Stimulated activated CD4-positive, alpha-beta T cell treated with anti-CD3 and anti-CD28 coated beads, Interleukin-4, amount 100 ng/mL, for 4 hours (primary cell): ENCODE measurements around the gene DIPK1B.

Source experiments
- DNase-seq, 2 experiments: peaks; one replicate each; pipeline ENCODE4 v3.0.0-alpha.2; 2020

Gene DIPK1B

GRCh38 chr9:136721339-136722092 lies 9.1 kb downstream of the DIPK1B start:
- no peak for DNase-seq

GRCh38 chr9:136722093-136722968 lies 10.0 kb downstream of the DIPK1B start:
- no peak for DNase-seq

DNA sequence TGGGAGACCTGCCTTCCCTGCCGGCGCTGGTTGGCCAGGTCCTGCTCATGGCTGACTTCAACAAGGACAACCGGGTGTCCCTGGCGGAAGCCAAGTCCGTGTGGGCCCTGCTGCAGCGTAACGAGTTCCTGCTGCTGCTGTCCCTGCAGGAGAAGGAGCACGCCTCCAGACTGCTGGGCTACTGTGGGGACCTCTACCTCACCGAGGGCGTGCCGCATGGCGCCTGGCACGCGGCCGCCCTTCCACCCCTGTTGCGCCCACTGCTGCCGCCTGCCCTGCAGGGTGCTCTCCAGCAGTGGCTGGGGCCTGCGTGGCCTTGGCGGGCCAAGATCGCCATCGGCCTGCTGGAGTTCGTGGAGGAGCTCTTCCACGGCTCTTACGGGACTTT lies 10.6 kb downstream of the DIPK1B start:
- no peak for DNase-seq

GRCh38 chr9:136723362-136723976 lies 11.1 kb downstream of the DIPK1B start:
- no peak for DNase-seq

DNA sequence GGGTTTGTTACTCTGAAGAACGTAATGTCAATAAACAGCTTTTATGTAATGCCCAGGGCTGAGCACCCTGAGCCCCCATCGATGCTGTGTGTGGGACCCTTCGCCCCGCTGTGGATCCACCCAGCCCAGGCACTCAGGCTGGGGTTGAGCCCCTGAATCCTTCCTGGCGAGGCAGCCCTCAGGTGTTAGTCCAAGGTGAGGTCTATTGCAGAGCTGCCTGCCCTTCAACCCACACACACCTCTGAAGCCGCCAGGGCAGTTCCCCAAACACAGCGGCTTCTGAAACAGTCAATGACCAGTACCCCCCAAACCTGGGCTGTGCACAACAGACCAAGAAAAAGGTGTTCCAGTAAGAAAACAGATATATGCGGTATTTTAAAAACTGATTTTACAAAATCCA lies 11.6 kb downstream of the DIPK1B start:
- no peak for DNase-seq

GRCh38 chr9:136724772-136725171 lies 12.4 kb downstream of the DIPK1B start:
- DNase-seq = no peak

DNA sequence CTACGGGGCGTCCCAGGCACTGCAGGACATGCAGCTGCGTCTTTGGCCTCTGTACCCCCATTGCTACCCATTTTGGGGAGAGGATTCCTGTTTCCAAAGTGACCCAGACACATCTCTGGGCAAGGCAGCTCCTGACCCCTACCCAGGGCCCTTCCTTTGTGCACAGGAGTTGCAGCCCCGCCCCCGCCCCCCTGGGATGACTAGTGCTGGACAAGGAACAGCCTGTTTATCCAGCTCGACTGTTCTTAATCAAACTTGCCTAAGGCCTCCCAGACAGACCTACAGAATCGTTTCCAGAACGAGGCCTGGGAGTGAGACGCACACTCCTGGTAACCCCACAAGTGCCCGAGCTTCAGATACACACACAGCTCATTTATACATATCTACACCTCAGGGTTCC lies 13.2 kb downstream of the DIPK1B start:
- DNase-seq = no peak

GRCh38 chr9:136726118-136726517 lies 13.7 kb downstream of the DIPK1B start:
- no peak for DNase-seq

DNA sequence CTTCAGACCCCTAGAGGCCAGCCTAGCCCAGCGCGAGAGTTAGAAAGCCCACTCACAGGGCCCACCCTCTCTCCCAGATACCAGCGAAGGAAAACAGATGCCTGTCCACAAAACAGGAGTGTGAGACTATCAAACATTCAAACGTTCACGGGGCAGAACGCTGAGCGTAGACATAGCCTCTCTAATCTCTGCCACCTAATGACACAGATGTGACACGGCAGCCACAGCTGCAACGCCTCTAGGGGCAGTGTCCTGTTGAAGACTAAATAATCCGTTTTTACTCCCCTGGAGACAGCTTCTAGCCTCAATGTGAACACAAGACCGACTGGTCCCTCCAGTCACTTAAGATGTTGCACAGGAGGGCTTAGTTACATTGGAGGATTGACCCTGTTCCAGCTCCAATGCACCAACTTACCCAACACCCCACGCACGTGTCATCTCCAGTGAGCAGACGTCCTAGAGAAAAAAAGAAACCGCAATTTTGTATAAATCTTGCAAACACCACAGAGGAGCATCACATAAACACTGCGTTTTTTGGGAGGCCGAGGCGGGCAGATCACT lies 14.3 kb downstream of the DIPK1B start:
- peak in 1 of 2 experiments; percentile 37 for DNase-seq

DNA sequence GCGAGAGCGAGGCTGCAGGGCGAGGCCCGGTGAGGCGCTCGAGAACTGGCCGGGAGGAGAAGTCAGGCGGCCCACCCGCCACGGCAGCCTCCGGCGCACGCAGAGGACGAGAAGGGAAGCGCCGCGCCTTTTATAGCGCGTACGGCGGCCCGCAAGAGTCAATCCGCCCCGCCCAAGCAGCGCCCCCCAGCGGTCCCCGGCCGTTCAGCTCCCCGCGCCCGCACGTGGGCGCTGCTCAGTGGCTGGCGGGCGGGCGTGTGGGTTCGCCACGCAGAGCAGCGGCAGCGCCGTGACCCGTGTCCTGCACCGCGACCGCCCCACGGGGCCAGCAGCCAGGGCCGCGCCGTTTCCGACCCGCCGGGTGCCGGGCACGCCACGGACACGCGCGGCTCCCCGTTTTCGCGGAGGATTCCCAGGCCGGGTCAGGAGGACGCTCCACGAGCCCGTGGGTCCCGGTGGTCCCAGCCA lies 15.7 kb downstream of the DIPK1B start:
- DNase-seq = peak; percentile 88 to 96

DNA sequence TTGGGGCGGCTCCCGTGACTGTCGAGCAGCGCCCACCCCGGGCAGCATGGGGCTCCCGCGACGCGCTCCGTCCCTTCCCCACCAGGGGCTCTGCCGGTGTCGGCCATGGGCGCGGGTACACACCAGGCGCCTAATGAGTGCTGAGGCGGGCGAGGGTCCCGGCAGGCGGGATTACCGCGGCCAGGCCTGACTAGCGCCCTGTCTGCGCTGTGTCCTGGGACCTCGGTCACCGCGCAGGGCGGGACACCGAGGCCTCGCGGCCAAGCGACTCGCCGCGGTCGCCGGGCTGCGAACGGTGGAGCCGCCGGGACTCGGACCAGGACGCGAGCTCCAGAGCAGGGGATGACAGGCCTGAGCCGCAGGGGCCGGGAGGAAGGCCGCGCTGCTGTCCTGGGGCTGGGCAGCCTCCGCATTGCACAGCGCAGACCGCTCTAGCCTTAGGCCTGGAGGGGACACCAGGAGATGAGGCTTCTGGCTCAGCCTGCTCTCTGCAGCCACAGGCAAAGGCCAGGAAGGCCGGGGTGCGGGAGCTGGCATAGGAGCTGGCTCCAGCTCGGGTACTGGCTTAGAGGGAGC lies 16.3 kb downstream of the DIPK1B start:
- no peak for DNase-seq

DNA sequence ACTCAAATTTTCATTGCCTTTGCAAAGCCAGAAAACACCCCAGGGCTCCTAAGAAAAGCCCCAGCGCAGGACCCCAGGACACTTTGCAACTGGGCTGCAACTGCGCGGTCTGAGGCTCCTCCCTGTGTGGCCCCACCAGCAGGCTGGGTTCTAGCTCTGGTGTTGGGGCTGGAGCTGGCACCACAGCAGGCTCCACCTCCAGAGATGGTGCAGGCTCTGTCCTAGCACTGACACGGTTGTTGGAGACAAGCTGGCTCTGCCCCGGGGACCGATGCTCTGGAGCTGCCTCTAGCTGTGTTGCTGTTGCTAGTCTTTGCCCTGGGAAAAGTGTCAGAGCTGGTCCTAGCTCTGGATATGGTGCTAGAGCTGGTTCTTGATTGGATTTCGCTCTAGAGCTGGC lies 16.8 kb downstream of the DIPK1B start:
- no peak for DNase-seq

DNA sequence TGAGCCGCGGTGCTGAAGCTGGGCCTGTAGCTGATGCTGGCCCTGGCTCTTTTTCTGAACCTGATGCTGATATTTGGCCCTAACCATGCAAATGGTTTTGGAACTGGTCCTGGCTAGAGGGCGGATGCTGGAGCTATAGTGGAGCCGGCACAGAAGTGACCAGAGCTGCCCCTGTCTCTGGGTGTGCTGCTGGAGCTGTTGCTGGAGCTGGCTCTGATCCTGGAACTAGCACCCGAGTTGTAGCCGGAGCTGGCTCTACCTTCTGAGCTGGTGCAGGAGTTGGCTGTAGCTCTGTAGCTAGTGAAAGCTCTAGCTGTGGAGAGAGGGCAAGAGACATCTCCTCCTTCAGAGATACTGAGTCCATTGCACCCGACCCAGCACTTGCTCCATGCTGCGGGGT lies 17.6 kb downstream of the DIPK1B start:
- no peak for DNase-seq

- DNase-seq = no peak
These were observed 20.2 kb downstream of the DIPK1B start for GRCh38 chr9:136732444-136733178.

DNA sequence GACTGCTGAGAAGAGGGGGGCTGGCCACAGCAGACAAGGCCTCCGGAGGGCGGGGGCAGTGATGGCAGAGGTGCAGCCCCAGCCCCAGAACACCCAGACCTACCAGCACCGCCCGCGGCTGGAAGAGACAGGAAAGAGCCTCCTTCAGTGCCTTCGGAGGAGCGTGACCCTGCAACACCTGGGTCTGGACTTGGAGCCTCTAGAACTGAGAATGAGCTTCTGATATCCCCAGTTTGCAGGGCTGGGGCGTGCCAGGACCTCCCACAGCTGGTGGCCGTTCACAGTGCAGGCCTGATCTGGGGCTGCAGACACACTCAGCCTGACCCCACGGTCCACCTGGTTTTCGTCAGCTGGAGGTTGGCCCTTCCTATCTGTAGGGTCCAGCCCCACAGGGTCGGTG lies 21.2 kb downstream of the DIPK1B start:
- no peak for DNase-seq

DNA sequence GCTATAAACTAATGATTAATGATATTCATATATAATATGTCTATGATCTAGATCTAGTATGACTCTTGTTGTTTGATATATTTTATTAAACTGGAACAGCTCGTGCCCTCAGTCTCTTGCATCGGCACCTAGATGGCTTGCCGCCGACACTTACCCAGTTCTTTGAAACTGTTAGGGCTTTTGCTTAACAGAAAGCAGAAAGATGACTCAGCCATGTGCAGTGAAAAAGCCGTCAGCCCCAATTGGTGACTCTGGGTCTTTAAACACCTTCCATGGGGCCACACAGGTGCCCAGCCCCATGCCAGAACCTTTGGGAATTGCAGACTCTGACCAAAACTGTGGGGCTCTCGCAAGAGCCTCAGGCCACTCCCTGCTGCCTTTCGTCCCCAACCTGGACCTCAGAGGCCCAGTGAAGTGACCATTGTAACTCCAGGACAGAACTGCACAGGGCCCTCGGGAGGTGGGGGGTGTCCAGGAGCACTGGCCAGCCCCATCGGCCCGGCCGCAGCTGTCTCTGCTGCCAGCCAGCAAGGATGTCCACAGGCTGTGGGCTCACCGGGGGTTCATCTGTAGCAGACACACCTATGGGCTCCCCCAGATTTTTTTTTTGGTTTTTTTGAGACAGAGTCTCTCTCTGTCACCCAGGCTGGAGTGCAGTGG lies 22.6 kb downstream of the DIPK1B start:
- no peak for DNase-seq

GRCh38 chr9:136735812-136736480 lies 23.6 kb downstream of the DIPK1B start:
- DNase-seq = no peak

DNA sequence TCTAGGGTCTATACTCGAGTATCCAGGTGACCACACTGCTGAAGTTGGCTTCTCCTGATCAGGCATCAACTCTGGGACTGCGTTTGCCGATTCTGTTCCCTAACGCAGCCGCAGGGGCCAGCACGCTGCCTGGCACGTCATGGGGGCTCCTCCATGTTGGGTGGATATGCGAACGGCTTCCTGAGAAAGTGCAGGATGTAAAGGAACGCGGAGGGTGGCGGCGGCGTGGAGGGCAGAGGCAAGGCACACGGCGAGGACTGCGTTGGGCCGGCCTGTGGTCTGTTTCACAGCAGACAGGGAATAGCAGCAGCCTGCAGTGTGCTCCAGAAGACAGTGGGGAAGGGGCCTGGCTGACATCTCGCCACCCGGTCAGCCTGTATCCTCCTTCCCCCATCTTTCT lies 26.6 kb downstream of the DIPK1B start:
- no peak for DNase-seq

- no peak for DNase-seq
These were observed 27.1 kb downstream of the DIPK1B start for GRCh38 chr9:136739509-136739908.

GRCh38 chr9:136740069-136740468 lies 27.7 kb downstream of the DIPK1B start:
- no peak for DNase-seq

DNA sequence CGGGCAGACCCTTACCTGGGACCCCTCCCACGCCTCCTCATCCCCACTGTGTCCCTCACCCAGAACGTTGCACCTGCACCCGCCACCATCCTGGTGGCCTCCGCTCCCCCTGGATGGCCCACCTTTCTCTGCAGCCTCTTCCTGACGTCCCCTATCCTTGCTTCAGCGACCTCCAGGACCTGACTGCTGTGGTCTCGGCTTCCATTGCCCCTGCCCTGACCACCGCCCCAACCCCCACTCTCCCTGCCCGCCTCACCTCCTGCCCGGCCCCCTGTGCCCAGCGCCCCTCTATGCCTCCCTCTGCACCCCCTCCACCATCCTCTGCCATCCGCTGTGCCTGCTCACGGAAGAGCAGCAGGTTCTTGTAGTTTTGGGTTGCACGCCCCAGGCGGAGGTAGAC lies 28.1 kb downstream of the DIPK1B start:
- DNase-seq = no peak
